Osteoblast (primary cell): Measurements from ENCODE around the gene GJB5. TPM values are rescaled to one million over a fixed set of nuclear protein-coding genes. Genes with fewer than 3 reads are reported as not detected.
"Not testable (repeated sequence)": the region's sequence is repeated elsewhere in the genome, so short reads cannot be mapped to it uniquely, and the experiment has no call there.

Experiments
- DNase-seq: peaks from one replicate; pipeline ENCODE4 v3.0.0; 2011; ENCODE audit warnings: low spot score, mixed read lengths; ENCODE audit not compliant: insufficient read length; ENCODE audit errors: missing footprints
- H2AFZ ChIP-seq: 2 replicates; pipeline ENCODE4 v1.6.0; 2011; ENCODE audit warnings: mild to moderate bottlenecking, low read length
- H3K27ac ChIP-seq: 2 replicates; pipeline ENCODE4 v1.5.1; 2011; ENCODE audit warnings: mild to moderate bottlenecking, low read depth, low read length, moderate library complexity
- H3K27me3 ChIP-seq: 2 replicates; pipeline ENCODE4 v1.6.0; 2012; ENCODE audit warnings: mild to moderate bottlenecking, control low read depth, inconsistent platforms, low read length, moderate library complexity; ENCODE audit not compliant: insufficient read depth
- H3K36me3 ChIP-seq: 2 replicates; pipeline ENCODE4 v1.5.1; 2011; ENCODE audit warnings: mild to moderate bottlenecking, low read length, control low read depth, moderate library complexity; ENCODE audit not compliant: insufficient read depth
- H3K4me1 ChIP-seq: 2 replicates; pipeline ENCODE4 v1.5.1; 2011; ENCODE audit warnings: mild to moderate bottlenecking, low read length, control low read depth, moderate library complexity; ENCODE audit not compliant: insufficient read depth
- H3K4me2 ChIP-seq: 2 replicates; pipeline ENCODE4 v1.6.0; 2011; ENCODE audit warnings: mild to moderate bottlenecking, low read length; ENCODE audit not compliant: insufficient read depth
- H3K4me3 ChIP-seq: fragments of 200-600 bp; sonication (generic); 3 replicates; pipeline ENCODE4 v1.5.1; 2012; ENCODE audit warnings: mild to moderate bottlenecking, low read length, inconsistent platforms; ENCODE audit not compliant: insufficient read depth
- H3K79me2 ChIP-seq: 2 replicates; pipeline ENCODE4 v1.6.0; 2012; ENCODE audit warnings: mild to moderate bottlenecking, low read length, control low read depth, inconsistent platforms; ENCODE audit not compliant: insufficient read depth
- H3K9me3 ChIP-seq: 2 replicates; pipeline ENCODE4 v1.5.1; 2011; ENCODE audit warnings: low read depth, low read length, control low read depth
- H4K20me1 ChIP-seq: 2 replicates; pipeline ENCODE4 v1.6.0; 2012; ENCODE audit warnings: mild to moderate bottlenecking, low read length, control low read depth; ENCODE audit not compliant: insufficient read depth
- total RNA-seq: library from RNA; depleted of rRNA; stranded (reverse); fragments of >200 nt; gene quantifications from 2 replicates; pipeline ENCODE4 v1.2.3, GENCODE V29; 2012
- TF ChIP-seq, protein P1 (sequence below): IDR thresholded peaks from 2 replicates; pipeline ENCODE4 v1.5.1; 2011; ENCODE audit warnings: mild to moderate bottlenecking, low read depth, low read length, moderate library complexity; ENCODE audit errors: extremely low read depth

GJB5 gene
- total RNA-seq, 1 donor = not detected

DNA sequence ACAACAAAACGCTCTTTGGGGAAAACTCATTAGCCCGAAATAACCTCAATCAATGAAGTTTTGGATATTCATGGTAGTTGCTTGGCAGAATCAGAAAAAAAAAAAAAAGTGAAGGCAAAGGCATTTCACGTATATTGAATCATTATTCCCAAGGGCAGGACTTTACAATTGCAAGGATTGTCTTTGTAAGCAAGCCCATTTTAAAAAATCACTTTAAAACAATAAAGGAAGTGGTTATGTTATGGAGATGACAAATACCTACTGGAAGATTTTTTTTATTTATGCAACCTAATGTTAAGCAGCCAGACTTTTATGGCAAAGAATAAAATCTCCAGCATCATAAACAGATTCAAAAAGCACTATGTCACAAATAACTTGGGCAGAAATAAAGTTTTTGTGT is 14.0 kb downstream of the GJB5 start:
- Histone ChIP-seq H3K27ac (no peak overlapping the region), H3K27me3 (peaks cover 4% of the 10 kb centered on the region), H3K9me3 (no peaks in the 10 kb centered on the region), H3K4me2 (no peak overlapping the region), H4K20me1 (no peaks in the 10 kb centered on the region), H3K79me2 (no peaks in the 10 kb centered on the region), H2AFZ (no peak overlapping the region), H3K4me1 (no peaks in the 10 kb centered on the region), H3K4me3 (no peak overlapping the region), H3K36me3 (no peaks in the 10 kb centered on the region)
- TF ChIP-seq, protein P1, sequence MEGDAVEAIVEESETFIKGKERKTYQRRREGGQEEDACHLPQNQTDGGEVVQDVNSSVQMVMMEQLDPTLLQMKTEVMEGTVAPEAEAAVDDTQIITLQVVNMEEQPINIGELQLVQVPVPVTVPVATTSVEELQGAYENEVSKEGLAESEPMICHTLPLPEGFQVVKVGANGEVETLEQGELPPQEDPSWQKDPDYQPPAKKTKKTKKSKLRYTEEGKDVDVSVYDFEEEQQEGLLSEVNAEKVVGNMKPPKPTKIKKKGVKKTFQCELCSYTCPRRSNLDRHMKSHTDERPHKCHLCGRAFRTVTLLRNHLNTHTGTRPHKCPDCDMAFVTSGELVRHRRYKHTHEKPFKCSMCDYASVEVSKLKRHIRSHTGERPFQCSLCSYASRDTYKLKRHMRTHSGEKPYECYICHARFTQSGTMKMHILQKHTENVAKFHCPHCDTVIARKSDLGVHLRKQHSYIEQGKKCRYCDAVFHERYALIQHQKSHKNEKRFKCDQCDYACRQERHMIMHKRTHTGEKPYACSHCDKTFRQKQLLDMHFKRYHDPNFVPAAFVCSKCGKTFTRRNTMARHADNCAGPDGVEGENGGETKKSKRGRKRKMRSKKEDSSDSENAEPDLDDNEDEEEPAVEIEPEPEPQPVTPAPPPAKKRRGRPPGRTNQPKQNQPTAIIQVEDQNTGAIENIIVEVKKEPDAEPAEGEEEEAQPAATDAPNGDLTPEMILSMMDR = no peak
- no peak for DNase-seq

DNA sequence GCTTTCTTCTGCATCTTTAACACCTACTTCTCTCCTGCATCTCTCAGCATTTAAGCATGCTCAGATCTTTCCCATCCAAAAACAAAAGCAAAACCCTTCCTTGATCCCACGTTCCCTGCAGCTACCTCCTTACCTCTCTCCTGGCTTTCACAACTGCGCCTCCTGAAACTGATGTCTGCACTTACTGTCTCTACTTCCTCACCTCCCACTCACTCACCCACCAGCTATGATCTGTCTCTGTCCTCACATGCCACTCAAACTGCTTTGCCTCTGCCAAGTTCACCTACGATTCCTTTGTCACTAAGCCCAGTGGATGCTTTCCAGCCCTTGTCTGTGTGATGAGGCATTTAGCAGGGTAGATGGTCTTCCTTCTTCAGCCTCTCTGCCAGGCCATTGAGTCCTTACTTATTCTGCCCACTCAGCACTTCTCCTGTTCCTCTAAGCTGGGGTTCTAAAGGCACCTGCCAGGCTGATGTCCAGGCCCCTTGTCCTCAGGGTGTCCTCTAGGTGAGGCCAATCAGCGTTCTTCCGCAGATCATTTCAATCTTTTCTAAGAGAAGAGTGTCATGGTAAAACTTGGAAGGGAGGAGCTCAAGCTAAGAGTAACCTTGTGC is 16.2 kb downstream of the GJB5 start:
- Histone ChIP-seq H3K79me2 (no peaks in the 10 kb centered on the region), H3K9me3 (no peaks in the 10 kb centered on the region), H3K27ac (no peak overlapping the region), H3K4me3 (no peak overlapping the region), H4K20me1 (no peaks in the 10 kb centered on the region), H3K4me2 (no peak overlapping the region), H3K4me1 (no peaks in the 10 kb centered on the region), H3K36me3 (no peaks in the 10 kb centered on the region), H2AFZ (no peak overlapping the region), H3K27me3 (peaks cover 12% of the 10 kb centered on the region)
- TF ChIP-seq, protein P1 = no peak
- DNase-seq = no peak

DNA sequence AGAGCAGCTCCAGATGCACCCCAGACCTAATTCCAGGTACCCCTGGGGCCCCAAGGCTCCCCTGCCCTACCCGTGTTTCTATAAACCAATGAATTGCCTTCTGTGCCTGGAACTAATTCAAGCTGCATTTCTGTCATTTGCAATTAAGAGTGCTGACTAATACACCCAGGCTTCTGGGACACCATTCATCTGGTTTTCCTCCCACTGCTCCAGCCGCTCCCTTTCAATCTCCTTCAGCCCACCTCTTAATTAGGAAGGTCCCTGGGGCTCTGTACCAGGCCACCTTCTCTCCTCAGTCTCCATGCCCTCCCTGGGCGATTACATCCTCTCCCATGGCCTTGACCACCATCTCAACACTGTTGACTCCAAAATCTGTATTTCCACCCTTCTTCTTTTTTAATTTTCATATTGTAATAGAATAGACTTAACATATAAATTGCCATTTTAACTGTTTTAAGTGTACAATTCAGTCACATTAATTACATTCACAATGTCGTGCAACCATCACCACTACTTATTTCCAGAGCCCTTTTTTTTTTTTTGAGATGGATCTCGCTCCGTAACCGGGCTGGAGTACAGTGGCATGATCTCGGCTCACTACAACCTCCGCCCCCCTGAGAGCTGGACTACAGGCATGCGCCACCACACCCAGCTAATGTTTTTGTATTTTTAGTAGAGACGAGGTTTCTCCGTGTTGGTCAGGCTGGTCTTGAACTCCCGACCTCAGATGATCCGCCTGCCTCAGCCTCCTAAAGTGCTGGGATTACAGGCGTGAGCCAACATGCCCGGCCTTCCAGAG is 16.9 kb downstream of the GJB5 start:
- Histone ChIP-seq H3K27me3 (peaks cover 15% of the 10 kb centered on the region), H3K79me2 (no peaks in the 10 kb centered on the region), H3K4me2 (no peak overlapping the region), H2AFZ (no peak overlapping the region), H3K27ac (no peak overlapping the region), H4K20me1 (no peaks in the 10 kb centered on the region), H3K9me3 (no peaks in the 10 kb centered on the region), H3K4me1 (no peaks in the 10 kb centered on the region), H3K4me3 (no peak overlapping the region), H3K36me3 (no peaks in the 10 kb centered on the region)
- TF ChIP-seq, protein P1 = no peak
- no peak for DNase-seq

DNA sequence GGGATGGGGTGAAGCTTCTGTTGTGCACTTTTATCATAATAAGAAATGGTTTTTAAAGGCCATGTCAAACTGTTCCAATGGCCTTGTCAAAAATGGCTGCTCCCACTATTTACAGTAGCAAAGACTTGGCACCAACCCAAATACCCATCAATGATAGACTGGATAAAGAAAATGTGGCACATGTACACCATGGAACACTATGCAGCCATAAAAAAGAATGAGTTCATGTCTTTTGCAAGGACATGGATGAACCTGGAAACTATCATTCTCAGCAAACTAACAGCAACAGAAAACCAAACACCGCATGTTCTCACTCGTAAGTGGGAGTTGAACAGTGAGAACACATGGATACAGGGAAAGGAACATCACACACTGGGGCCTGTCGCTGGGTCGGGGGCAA is 18.3 kb downstream of the GJB5 start:
- peaks cover 20% of the 10 kb centered on the region for H3K27me3 ChIP-seq
- not testable (repeated sequence) for H3K4me2 ChIP-seq, H3K4me1 ChIP-seq, H3K36me3 ChIP-seq, DNase-seq, H3K79me2 ChIP-seq, H3K9me3 ChIP-seq, H2AFZ ChIP-seq, H4K20me1 ChIP-seq, H3K27ac ChIP-seq, H3K4me3 ChIP-seq
